GM13977 (cell line): Measurements from ENCODE around the gene MBD5.

Experiments used
- DNase-seq: peaks from one replicate; pipeline ENCODE4 v3.0.0; 2012; ENCODE audit warnings: low spot score
- CTCF ChIP-seq: IDR thresholded peaks from 2 replicates; pipeline ENCODE4 v1.5.1; 2012; ENCODE audit warnings: mild to moderate bottlenecking, control low read depth; ENCODE audit not compliant: insufficient read depth; ENCODE audit errors: extremely low read depth, missing control alignments
- in situ Hi-C: fragments of 300-500 bp; cut with MboI; formaldehyde crosslinking; loops from one replicate; pipeline ENCODE4 v1.12.0; 2022; ENCODE audit warnings: low sequenced_read_pairs, low pct_unique_long_range_greater_than_20kb, mixed read lengths, inconsistent platforms; ENCODE audit not compliant: unreplicated experiment

The MBD5 gene

DNA sequence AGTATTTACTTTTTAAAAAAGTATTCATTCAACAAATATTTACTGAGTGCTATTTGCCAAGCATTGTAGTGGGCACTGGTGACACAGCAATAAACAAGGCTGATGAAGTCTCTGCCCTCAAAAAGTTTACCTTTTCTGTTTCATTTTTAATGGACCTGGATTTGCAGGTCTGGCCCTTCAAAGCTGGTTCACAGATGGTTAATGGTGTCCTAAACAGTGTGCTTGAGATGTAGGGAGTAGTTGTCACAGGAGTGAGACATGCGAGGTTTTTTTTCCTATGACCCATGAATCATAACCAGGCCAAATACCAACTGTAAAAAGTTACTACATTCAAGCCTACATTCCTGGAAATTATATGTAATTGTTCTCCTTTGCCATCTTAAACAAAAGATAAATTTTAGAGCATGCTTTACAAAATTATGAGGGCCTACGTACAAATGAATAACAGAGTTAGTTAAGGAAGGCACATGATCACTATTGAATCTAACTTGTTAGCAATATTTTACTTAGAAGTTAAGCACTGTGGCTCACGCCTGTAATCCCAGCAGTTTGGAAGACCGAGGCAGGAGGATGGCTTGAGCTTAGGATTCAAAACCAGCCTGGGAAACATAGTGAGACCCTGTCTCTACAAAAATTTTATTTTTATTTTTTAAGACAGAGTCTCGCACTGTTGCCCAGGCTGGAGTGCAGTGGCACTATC lies 223.9 kb downstream of the MBD5 start:
- DNase-seq = no peak
- in situ Hi-C loops = no loop called here

GRCh38 chr2:148251993-148252392 lies 231.1 kb downstream of the MBD5 start:
- no peak for TF ChIP-seq CTCF
- no peak for DNase-seq
- in situ Hi-C loops = no loop called here

More for the DNA sequence above, 223.9 kb downstream of the MBD5 start:
- TF ChIP-seq CTCF = no peak

- TF ChIP-seq CTCF = no peak
- DNase-seq = no peak
- in situ Hi-C loops = no loop called here
Measured at GRCh38 chr2:148252646-148253045, 231.8 kb downstream of the MBD5 start.

DNA sequence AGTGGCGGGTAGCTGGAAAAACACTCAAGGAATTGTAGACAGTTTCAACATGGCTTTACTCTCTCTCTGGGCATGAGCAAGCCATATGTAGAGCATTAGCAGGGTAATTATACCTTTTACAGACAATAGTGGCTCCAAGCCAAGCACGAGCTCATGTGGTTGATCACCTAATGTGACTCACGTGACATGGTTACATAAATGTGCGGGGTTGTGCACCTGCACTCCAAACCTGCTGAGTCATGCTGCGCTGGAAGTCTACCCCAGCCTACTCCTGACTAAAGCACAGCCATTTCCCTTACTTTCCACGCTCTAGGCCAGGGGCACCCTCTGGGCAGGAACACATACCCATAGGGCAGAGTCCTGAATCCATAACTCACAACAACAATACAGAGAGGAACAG lies 232.8 kb downstream of the MBD5 start:
- DNase-seq = no peak
- in situ Hi-C loops = no loop called here
- no peak for TF ChIP-seq CTCF

DNA sequence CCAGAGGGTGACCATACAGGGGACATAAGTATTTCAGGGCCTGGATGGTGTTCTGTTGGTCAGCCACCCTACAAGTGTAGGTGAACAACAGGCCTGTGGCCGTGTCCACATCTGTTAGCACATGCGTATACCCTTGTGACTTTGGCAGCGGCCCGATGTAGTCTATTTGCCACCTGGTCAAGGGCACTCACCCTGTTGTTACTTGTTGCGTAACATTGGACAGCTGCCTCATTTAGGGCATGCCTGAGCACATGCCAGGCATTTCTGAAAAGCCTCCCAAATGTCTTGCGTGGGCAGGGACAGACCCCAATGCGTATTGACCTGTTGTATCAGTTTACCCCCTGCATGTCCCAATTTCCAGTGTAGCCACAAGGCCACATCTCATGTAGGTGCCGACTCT lies 235.0 kb downstream of the MBD5 start:
- no peak for TF ChIP-seq CTCF
- in situ Hi-C loops = no loop called here
- DNase-seq = no peak

- in situ Hi-C loops = no loop called here
- no peak for TF ChIP-seq CTCF
- DNase-seq = no peak
Measured at GRCh38 chr2:148257276-148257675, 236.4 kb downstream of the MBD5 start.
